Loucy (cell line): ENCODE results near the gene CEP70.

Experiments
- H2AFZ ChIP-seq: fragments of 200-600 bp; sonication (generic); 2 replicates; pipeline ENCODE4 v1.6.0; 2016; ENCODE audit warnings: antibody characterized with exemption, mild to moderate bottlenecking, low read length, moderate library complexity
- H3F3A ChIP-seq: fragments of 200-600 bp; 2 replicates; pipeline ENCODE4 v1.6.0; 2016; ENCODE audit warnings: antibody characterized with exemption, low read depth, mild to moderate bottlenecking
- H3K27me3 ChIP-seq: fragments of 200-600 bp; sonication (generic); 2 replicates; pipeline ENCODE4 v1.6.1; 2014; ENCODE audit warnings: low read length, mild to moderate bottlenecking; ENCODE audit not compliant: insufficient read depth, poor library complexity, severe bottlenecking
- H3K36me3 ChIP-seq: fragments of 200-600 bp; sonication (generic); 2 replicates; pipeline ENCODE4 v1.6.1; 2016; ENCODE audit warnings: low read length; ENCODE audit not compliant: insufficient read depth
- H3K4me1 ChIP-seq: fragments of 200-600 bp; sonication (generic); 2 replicates; pipeline ENCODE4 v1.5.1; 2014; ENCODE audit warnings: low read length, mild to moderate bottlenecking; ENCODE audit not compliant: insufficient read depth, poor library complexity, severe bottlenecking
- H3K4me2 ChIP-seq: fragments of 200-600 bp; sonication (generic); 2 replicates; pipeline ENCODE4 v1.6.0; 2014; ENCODE audit warnings: antibody characterized with exemption, low read length, low read depth, mild to moderate bottlenecking; ENCODE audit not compliant: poor library complexity, severe bottlenecking
- H3K4me3 ChIP-seq: fragments of 200-600 bp; sonication (generic); 2 replicates; pipeline ENCODE4 v1.5.1; 2014; ENCODE audit warnings: low read length, mild to moderate bottlenecking, mixed read lengths; ENCODE audit not compliant: poor library complexity, severe bottlenecking
- H3K79me2 ChIP-seq: fragments of 200-600 bp; sonication (generic); 2 replicates; pipeline ENCODE4 v1.6.1; 2014; ENCODE audit warnings: low read length; ENCODE audit not compliant: insufficient read depth
- H3K9ac ChIP-seq: fragments of 200-600 bp; sonication (generic); 2 replicates; pipeline ENCODE4 v1.6.0; 2014; ENCODE audit warnings: mild to moderate bottlenecking, low read depth, low read length, moderate library complexity; ENCODE audit not compliant: poor library complexity, severe bottlenecking
- H3K9me2 ChIP-seq: fragments of 200-600 bp; sonication (generic); replicated peaks from 2 replicates; pipeline ENCODE4 v1.6.1; 2016; ENCODE audit warnings: low read depth, low read length, mixed read lengths
- H3K9me3 ChIP-seq: fragments of 200-600 bp; sonication (generic); 2 replicates; pipeline ENCODE4 v1.6.1; 2014; ENCODE audit warnings: mild to moderate bottlenecking, antibody characterized with exemption, low read length, low read depth; ENCODE audit not compliant: insufficient read depth
- H4K20me1 ChIP-seq: fragments of 200-600 bp; sonication (generic); 2 replicates; pipeline ENCODE4 v1.6.0; 2014; ENCODE audit warnings: antibody characterized with exemption, low read length, mild to moderate bottlenecking; ENCODE audit not compliant: insufficient read depth, poor library complexity, severe bottlenecking
- CTCF ChIP-seq: fragments of 200-600 bp; sonication (generic); conservative IDR thresholded peaks from 2 replicates; pipeline ENCODE4 v1.5.1; 2014; ENCODE audit warnings: mild to moderate bottlenecking, antibody characterized with exemption, low read length
- EZH2phosphoT487 ChIP-seq: fragments of 200-600 bp; IDR thresholded peaks from 2 replicates; pipeline ENCODE4 v1.6.1; 2018; ENCODE audit warnings: antibody characterized with exemption, mild to moderate bottlenecking, moderate library complexity, borderline replicate concordance

CEP70 gene

GRCh38 chr3:138468886-138469285, 125.2 kb downstream of the CEP70 start:
- Histone ChIP-seq H3K36me3 (no peaks in the 10 kb centered on the region), H3K4me2 (no peak overlapping the region), H3K9me3 (no peaks in the 10 kb centered on the region), H3K9ac (no peak overlapping the region), H3K79me2 (no peaks in the 10 kb centered on the region), H4K20me1 (no peaks in the 10 kb centered on the region), H3K27me3 (no peaks in the 10 kb centered on the region), H3F3A (no peaks in the 10 kb centered on the region), H3K9me2 (no peaks in the 10 kb centered on the region), H3K4me3 (no peak overlapping the region), H2AFZ (no peak overlapping the region), H3K4me1 (no peaks in the 10 kb centered on the region)
- TF ChIP-seq EZH2phosphoT487 (no peak), CTCF (no peak)

DNA sequence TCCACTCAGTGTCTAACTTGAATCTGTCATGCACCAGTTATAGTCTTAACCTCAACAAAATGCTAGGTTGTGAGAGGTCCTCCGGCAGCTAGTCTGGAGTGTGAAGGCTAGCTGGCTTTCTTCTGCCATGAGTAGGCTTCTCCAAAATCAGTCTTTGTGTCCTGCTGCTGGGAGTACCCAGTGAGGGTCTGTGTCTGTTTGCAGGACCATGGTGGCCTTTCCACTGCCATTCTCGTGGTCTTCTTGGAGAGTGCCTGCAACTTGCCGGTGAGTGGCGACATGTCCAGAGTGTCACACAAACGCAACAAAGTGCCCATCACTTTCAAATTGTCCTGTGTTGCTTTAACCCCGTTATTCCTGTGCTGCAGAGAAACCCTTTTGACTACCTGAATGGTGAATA, 125.6 kb downstream of the CEP70 start:
- H3K4me2 ChIP-seq = no peak overlapping the region
- H2AFZ ChIP-seq = no peak overlapping the region
- H3K4me1 ChIP-seq = no peaks in the 10 kb centered on the region
- H3K9me3 ChIP-seq = no peaks in the 10 kb centered on the region
- no peaks in the 10 kb centered on the region for H3F3A ChIP-seq
- no peaks in the 10 kb centered on the region for H4K20me1 ChIP-seq
- H3K27me3 ChIP-seq = no peaks in the 10 kb centered on the region
- no peak overlapping the region for H3K9ac ChIP-seq
- TF ChIP-seq EZH2phosphoT487 (no peak), CTCF (no peak)
- no peaks in the 10 kb centered on the region for H3K9me2 ChIP-seq
- no peak overlapping the region for H3K4me3 ChIP-seq
- H3K36me3 ChIP-seq = no peaks in the 10 kb centered on the region
- H3K79me2 ChIP-seq = no peaks in the 10 kb centered on the region

GRCh38 chr3:138467931-138468330, 126.1 kb downstream of the CEP70 start:
- no peak overlapping the region for H3K4me2 ChIP-seq
- no peaks in the 10 kb centered on the region for H3K36me3 ChIP-seq
- H3K9me3 ChIP-seq = no peaks in the 10 kb centered on the region
- H3K4me3 ChIP-seq = no peak overlapping the region
- no peaks in the 10 kb centered on the region for H4K20me1 ChIP-seq
- no peaks in the 10 kb centered on the region for H3K4me1 ChIP-seq
- no peaks in the 10 kb centered on the region for H3K9me2 ChIP-seq
- no peaks in the 10 kb centered on the region for H3K79me2 ChIP-seq
- no peaks in the 10 kb centered on the region for H3F3A ChIP-seq
- H3K27me3 ChIP-seq = no peaks in the 10 kb centered on the region
- no peak overlapping the region for H3K9ac ChIP-seq
- TF ChIP-seq EZH2phosphoT487 (no peak), CTCF (no peak)
- H2AFZ ChIP-seq = no peak overlapping the region
